MM.1S (cell line): ENCODE measurements around the gene MIOX.

Experiments
- DNase-seq: peaks from one replicate; pipeline ENCODE4 v3.0.0-alpha.2; 2015
- H2AFZ ChIP-seq: fragments of 300-600 bp; sonication (generic); 2 replicates; pipeline ENCODE4 v1.6.0; 2016; ENCODE audit warnings: antibody characterized with exemption, low read length
- H3F3A ChIP-seq: fragments of 300-600 bp; sonication (generic); 2 replicates; pipeline ENCODE4 v1.6.1; 2016; ENCODE audit warnings: mild to moderate bottlenecking, antibody characterized with exemption, low read length, moderate library complexity, mixed read lengths; ENCODE audit not compliant: insufficient read depth
- H3K27ac ChIP-seq: fragments of 300-600 bp; sonication (generic); 2 replicates; pipeline ENCODE4 v1.5.1; 2016; ENCODE audit warnings: mild to moderate bottlenecking, low read length
- H3K27me3 ChIP-seq: fragments of 300-600 bp; sonication (generic); replicated peaks from 2 replicates; pipeline ENCODE4 v1.6.0; 2016; ENCODE audit warnings: low read length; ENCODE audit not compliant: insufficient read depth
- H3K36me3 ChIP-seq: fragments of 300-600 bp; sonication (generic); replicated peaks from 2 replicates; pipeline ENCODE4 v1.6.1; 2016; ENCODE audit warnings: mild to moderate bottlenecking, low read length, mixed read lengths; ENCODE audit not compliant: insufficient read depth
- H3K4me1 ChIP-seq: fragments of 300-600 bp; sonication (generic); 2 replicates; pipeline ENCODE4 v1.6.1; 2016; ENCODE audit warnings: low read length, mixed read lengths
- H3K4me2 ChIP-seq: fragments of 300-600 bp; sonication (generic); 2 replicates; pipeline ENCODE4 v1.6.0; 2016; ENCODE audit warnings: low read depth, low read length
- H3K4me3 ChIP-seq: fragments of 300-600 bp; sonication (generic); 2 replicates; pipeline ENCODE4 v1.5.1; 2016; ENCODE audit warnings: low read length, mixed read lengths
- H3K79me2 ChIP-seq: fragments of 300-600 bp; sonication (generic); 2 replicates; pipeline ENCODE4 v1.6.1; 2016; ENCODE audit warnings: mixed run types, low read length, mixed read lengths
- H3K9ac ChIP-seq: fragments of 300-600 bp; sonication (generic); 2 replicates; pipeline ENCODE4 v1.6.1; 2016; ENCODE audit warnings: low read length, mixed read lengths
- H3K9me2 ChIP-seq: fragments of 300-600 bp; sonication (generic); replicated peaks from 2 replicates; pipeline ENCODE4 v1.6.1; 2016; ENCODE audit warnings: mild to moderate bottlenecking, low read length, mixed read lengths; ENCODE audit not compliant: insufficient read depth
- H3K9me3 ChIP-seq: fragments of 300-600 bp; sonication (generic); replicated peaks from 2 replicates; pipeline ENCODE4 v1.6.1; 2016; ENCODE audit warnings: mild to moderate bottlenecking, low read length, mixed read lengths; ENCODE audit not compliant: insufficient read depth
- H4K20me1 ChIP-seq: fragments of 300-600 bp; sonication (generic); 2 replicates; pipeline ENCODE4 v1.6.1; 2016; ENCODE audit warnings: mild to moderate bottlenecking, low read length, moderate library complexity, mixed read lengths; ENCODE audit not compliant: insufficient read depth
- EZH2 ChIP-seq: fragments of 300-600 bp; sonication (generic); optimal IDR thresholded peaks from 2 replicates; pipeline ENCODE3; 2017; ENCODE audit warnings: low read depth, mild to moderate bottlenecking, antibody characterized with exemption, low read length, mixed read lengths
- EZH2phosphoT487 ChIP-seq: fragments of 300-600 bp; sonication (generic); IDR thresholded peaks from 2 replicates; pipeline ENCODE4 v1.6.1; 2018; ENCODE audit warnings: antibody characterized with exemption, low read length
- TF ChIP-seq, protein P1 (sequence below): fragments of 300-600 bp; sonication (generic); IDR thresholded peaks from 2 replicates; pipeline ENCODE4 v1.5.1; 2016; ENCODE audit warnings: antibody characterized with exemption, low read length, mixed read lengths

The MIOX gene

GRCh38 chr22:50505776-50506610, 19.3 kb downstream of the MIOX start:
- Histone ChIP-seq H3F3A (no peaks in the 10 kb centered on the region), H3K79me2 (peaks cover 56% of the 10 kb centered on the region), H3K4me1 (peaks cover 6% of the 10 kb centered on the region), H2AFZ (no peak overlapping the region), H3K4me3 (peak overlapping the region; percentile 89), H3K9ac (peak overlapping the region; percentile 87; the same call in 1 of the 2 replicates), H3K27ac (no peak overlapping the region), H3K9me3 (no peaks in the 10 kb centered on the region), H3K27me3 (no peaks in the 10 kb centered on the region), H3K9me2 (no peaks in the 10 kb centered on the region), H3K36me3 (no peaks in the 10 kb centered on the region), H4K20me1 (no peaks in the 10 kb centered on the region), H3K4me2 (peak overlapping the region; percentile 94)
- TF ChIP-seq, protein P1, sequence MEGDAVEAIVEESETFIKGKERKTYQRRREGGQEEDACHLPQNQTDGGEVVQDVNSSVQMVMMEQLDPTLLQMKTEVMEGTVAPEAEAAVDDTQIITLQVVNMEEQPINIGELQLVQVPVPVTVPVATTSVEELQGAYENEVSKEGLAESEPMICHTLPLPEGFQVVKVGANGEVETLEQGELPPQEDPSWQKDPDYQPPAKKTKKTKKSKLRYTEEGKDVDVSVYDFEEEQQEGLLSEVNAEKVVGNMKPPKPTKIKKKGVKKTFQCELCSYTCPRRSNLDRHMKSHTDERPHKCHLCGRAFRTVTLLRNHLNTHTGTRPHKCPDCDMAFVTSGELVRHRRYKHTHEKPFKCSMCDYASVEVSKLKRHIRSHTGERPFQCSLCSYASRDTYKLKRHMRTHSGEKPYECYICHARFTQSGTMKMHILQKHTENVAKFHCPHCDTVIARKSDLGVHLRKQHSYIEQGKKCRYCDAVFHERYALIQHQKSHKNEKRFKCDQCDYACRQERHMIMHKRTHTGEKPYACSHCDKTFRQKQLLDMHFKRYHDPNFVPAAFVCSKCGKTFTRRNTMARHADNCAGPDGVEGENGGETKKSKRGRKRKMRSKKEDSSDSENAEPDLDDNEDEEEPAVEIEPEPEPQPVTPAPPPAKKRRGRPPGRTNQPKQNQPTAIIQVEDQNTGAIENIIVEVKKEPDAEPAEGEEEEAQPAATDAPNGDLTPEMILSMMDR: no peak
- no peak for TF ChIP-seq EZH2phosphoT487
- TF ChIP-seq EZH2: no peak
- DNase-seq: no peak

GRCh38 chr22:50506611-50507420, 20.2 kb downstream of the MIOX start:
- Histone ChIP-seq H3K9ac (peak overlapping the region; percentile 87), H3K4me3 (peak overlapping the region; percentile 89), H2AFZ (peak overlapping the region; percentile 92), H3F3A (no peaks in the 10 kb centered on the region), H3K79me2 (peaks cover 60% of the 10 kb centered on the region), H4K20me1 (no peaks in the 10 kb centered on the region), H3K27ac (peak overlapping the region; percentile 33; the same call in 1 of the 2 replicates), H3K36me3 (no peaks in the 10 kb centered on the region), H3K9me3 (no peaks in the 10 kb centered on the region), H3K4me2 (peak overlapping the region; percentile 94), H3K9me2 (no peaks in the 10 kb centered on the region), H3K27me3 (no peaks in the 10 kb centered on the region), H3K4me1 (peaks cover 6% of the 10 kb centered on the region)
- TF ChIP-seq, protein P1: no peak
- no peak for TF ChIP-seq EZH2
- TF ChIP-seq EZH2phosphoT487: no peak
- DNase-seq: no peak

GRCh38 chr22:50507421-50507990, 20.8 kb downstream of the MIOX start, which contains the start of gene LMF2:
Gene LMF2 (minus strand): TSS chr22:50507702. CDS start chr22:50507675, 27 bp downstream.
- TF ChIP-seq EZH2phosphoT487 (no peak), EZH2 (no peak)
- TF ChIP-seq, protein P1: no peak
- no peaks in the 10 kb centered on the region for H3K36me3 ChIP-seq

More at GRCh38 chr22:50507421-50507990, 20.8 kb downstream of the MIOX start, which contains the start of gene LMF2:
- DNase-seq: no peak
- peaks cover 67% of the 10 kb centered on the region for H3K79me2 ChIP-seq
- H3K27me3 ChIP-seq: no peaks in the 10 kb centered on the region
- H3K27ac ChIP-seq: peak within 1 kb of the TSS; percentile 84
- peak within 1 kb of the TSS; percentile 87 for H3K9ac ChIP-seq
- no peaks in the 10 kb centered on the region for H3K9me2 ChIP-seq
- peak within 1 kb of the TSS; percentile 92 for H2AFZ ChIP-seq
- H4K20me1 ChIP-seq: no peaks in the 10 kb centered on the region
- peaks cover 6% of the 10 kb centered on the region for H3K4me1 ChIP-seq
- H3K4me3 ChIP-seq: peak within 1 kb of the TSS; percentile 89
- H3F3A ChIP-seq: no peaks in the 10 kb centered on the region
- no peaks in the 10 kb centered on the region for H3K9me3 ChIP-seq
- H3K4me2 ChIP-seq: peak within 1 kb of the TSS; percentile 94
